ENCODE results near the gene AASDHPPT. TPM values are rescaled to one million over a fixed set of nuclear protein-coding genes. Genes with fewer than 3 reads are reported as not detected.

Gene AASDHPPT
- total and polyA plus RNA-seq, 2 of the 4 experiments (the other 2 are of a cell fraction): 22.0 to 56.3 TPM

- Histone ChIP-seq H2BK15ac (ENCODE audit: low read depth, low read length) (no peak overlapping the region), H4K5ac (ENCODE audit: low read depth, low read length) (no peak overlapping the region), H3K27ac (ENCODE audit: insufficient read depth, low read length) (no peak overlapping the region), H4K91ac (ENCODE audit: insufficient read depth, low read depth, low read length) (no peak overlapping the region), H2BK5ac (ENCODE audit: low read depth, low read length, poor library complexity, severe bottlenecking) (no peak overlapping the region), H3K56ac (ENCODE audit: extremely low read depth, insufficient read depth, low read length) (no peak overlapping the region), H3K18ac (ENCODE audit: low read depth, low read length) (no peak overlapping the region), H3K14ac (replicated peaks; ENCODE audit: low read depth, low read length) (no peak overlapping the region), H3K9me3 (ENCODE audit: control insufficient read depth, insufficient read depth, low read length) (no peaks in the 10 kb centered on the region), H2AK9ac (replicated peaks; ENCODE audit: low read depth, low read length, poor library complexity) (no peak overlapping the region), H3K9ac (ENCODE audit: low read depth, low read length) (no peak overlapping the region), H3K27me3 (ENCODE audit: control insufficient read depth, insufficient read depth, low read length) (no peaks in the 10 kb centered on the region), H3K4me2 (ENCODE audit: low read depth, low read length) (no peak overlapping the region), H3K4me1 (ENCODE audit: control insufficient read depth, insufficient read depth, low read length) (no peaks in the 10 kb centered on the region), H2AFZ (replicated peaks; ENCODE audit: low read length, poor library complexity) (no peak overlapping the region), H3K9me1 (ENCODE audit: insufficient read depth, low read length) (no peaks in the 10 kb centered on the region), H3K4me3 (ENCODE audit: insufficient read depth, low read depth, low read length) (no peak overlapping the region), H2AK5ac (ENCODE audit: low read depth, low read length) (no peak overlapping the region), H3K4ac (ENCODE audit: low read depth, low read length) (no peak overlapping the region), H4K8ac (ENCODE audit: low read depth in 2 of 2, low read length in 2 of 2) (no peak overlapping the region), H3K23ac (ENCODE audit: low read depth, low read length) (no peak overlapping the region), H3K36me3 (ENCODE audit: control insufficient read depth, insufficient read depth, low read length) (peaks cover 9% of the 10 kb centered on the region), H2BK20ac (ENCODE audit: low read depth, low read length) (no peak overlapping the region), H2BK120ac (ENCODE audit: low read depth, low read length) (no peak overlapping the region), H4K20me1 (ENCODE audit: insufficient read depth, low read length) (no peaks in the 10 kb centered on the region), H3K79me1 (ENCODE audit: low read depth in 1 of 2, low read length in 2 of 2) (no peaks in the 10 kb centered on the region; a peak in 1 of 4 replicates)
- DNase-seq (no peak), ATAC-seq (ENCODE audit: low read depth) (no peak)
- dilution Hi-C loops (cut with HindIII; ENCODE audit: low sequenced_read_pairs, unreplicated experiment): no loop called here
- POLR2A ChIA-PET (ENCODE audit: unreplicated experiment): no interaction called here
- no CpG with 5 or more reads among the region's 1 CpG for WGBS, 2 experiments (ENCODE audit: extremely low coverage in 2 of 2, insufficient read length in 1 of 2)
- CTCF ChIA-PET: no interaction called here
- TF ChIP-seq RCOR1 (IDR thresholded peaks at IDR 0.05; ENCODE audit: insufficient replicate concordance, low read length) (no peak), MAZ (IDR thresholded peaks at IDR 0.05; ENCODE audit: borderline replicate concordance, low read depth, low read length) (no peak), RAD21 (IDR thresholded peaks at IDR 0.05; ENCODE audit: low read length) (no peak), CHD1 (IDR thresholded peaks at IDR 0.05; ENCODE audit: low read depth, low read length) (no peak), FOS (IDR thresholded peaks at IDR 0.05; ENCODE audit: low read depth, low read length) (no peak), MXI1 (IDR thresholded peaks at IDR 0.05; ENCODE audit: borderline replicate concordance, low read depth, low read length) (no peak), USF2 (IDR thresholded peaks at IDR 0.05; ENCODE audit: low read depth, low read length) (no peak), BHLHE40 (IDR thresholded peaks at IDR 0.05; ENCODE audit: low read depth, low read length) (no peak), POLR2A (IDR thresholded peaks at IDR 0.05; ENCODE audit: low read depth, low read length) (no peak), RFX5 (IDR thresholded peaks at IDR 0.05; ENCODE audit: low read depth, low read length) (no peak), SMC3 (IDR thresholded peaks at IDR 0.05; ENCODE audit: low read depth, low read length) (no peak), NFE2L2 (IDR thresholded peaks at IDR 0.05; ENCODE audit: low read depth, low read length) (no peak), MAFK (IDR thresholded peaks at IDR 0.05; ENCODE audit: low read depth, low read length) (no peak), CEBPB (IDR thresholded peaks at IDR 0.05; ENCODE audit: low read depth, low read length) (no peak)
- TF ChIP-seq, protein P1, sequence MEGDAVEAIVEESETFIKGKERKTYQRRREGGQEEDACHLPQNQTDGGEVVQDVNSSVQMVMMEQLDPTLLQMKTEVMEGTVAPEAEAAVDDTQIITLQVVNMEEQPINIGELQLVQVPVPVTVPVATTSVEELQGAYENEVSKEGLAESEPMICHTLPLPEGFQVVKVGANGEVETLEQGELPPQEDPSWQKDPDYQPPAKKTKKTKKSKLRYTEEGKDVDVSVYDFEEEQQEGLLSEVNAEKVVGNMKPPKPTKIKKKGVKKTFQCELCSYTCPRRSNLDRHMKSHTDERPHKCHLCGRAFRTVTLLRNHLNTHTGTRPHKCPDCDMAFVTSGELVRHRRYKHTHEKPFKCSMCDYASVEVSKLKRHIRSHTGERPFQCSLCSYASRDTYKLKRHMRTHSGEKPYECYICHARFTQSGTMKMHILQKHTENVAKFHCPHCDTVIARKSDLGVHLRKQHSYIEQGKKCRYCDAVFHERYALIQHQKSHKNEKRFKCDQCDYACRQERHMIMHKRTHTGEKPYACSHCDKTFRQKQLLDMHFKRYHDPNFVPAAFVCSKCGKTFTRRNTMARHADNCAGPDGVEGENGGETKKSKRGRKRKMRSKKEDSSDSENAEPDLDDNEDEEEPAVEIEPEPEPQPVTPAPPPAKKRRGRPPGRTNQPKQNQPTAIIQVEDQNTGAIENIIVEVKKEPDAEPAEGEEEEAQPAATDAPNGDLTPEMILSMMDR (conservative IDR thresholded peaks at IDR 0.05; ENCODE audit: low read depth, low read length): no peak
- TF ChIP-seq, protein P2, sequence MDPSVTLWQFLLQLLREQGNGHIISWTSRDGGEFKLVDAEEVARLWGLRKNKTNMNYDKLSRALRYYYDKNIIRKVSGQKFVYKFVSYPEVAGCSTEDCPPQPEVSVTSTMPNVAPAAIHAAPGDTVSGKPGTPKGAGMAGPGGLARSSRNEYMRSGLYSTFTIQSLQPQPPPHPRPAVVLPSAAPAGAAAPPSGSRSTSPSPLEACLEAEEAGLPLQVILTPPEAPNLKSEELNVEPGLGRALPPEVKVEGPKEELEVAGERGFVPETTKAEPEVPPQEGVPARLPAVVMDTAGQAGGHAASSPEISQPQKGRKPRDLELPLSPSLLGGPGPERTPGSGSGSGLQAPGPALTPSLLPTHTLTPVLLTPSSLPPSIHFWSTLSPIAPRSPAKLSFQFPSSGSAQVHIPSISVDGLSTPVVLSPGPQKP (IDR thresholded peaks at IDR 0.05; ENCODE audit: borderline replicate concordance, low read depth, low read length): no peak
- in situ Hi-C loops (cut with MboI; ENCODE audit: low sequenced_read_pairs): no loop called here
- intact Hi-C loops (cut with micrococcal nuclease): no loop called here
- no TSS peak for BruUV-seq (replicated peaks)
These were observed 21.6 kb downstream of the AASDHPPT start for GRCh38 chr11:106098893-106099553.
